Measurements from ENCODE around the gene SHISAL2A. TPM values are rescaled to one million over a fixed set of nuclear protein-coding genes. Genes with fewer than 3 reads are reported as not detected.

The SHISAL2A gene
- total and polyA plus RNA-seq, 8 donors: 0.48 to 1.6 (median 0.69) TPM; not detected in 1

- ATAC-seq (no peak), DNase-seq (no peak)
Observed at GRCh38 chr1:52590266-52590665, 42.7 kb upstream of the SHISAL2A start.

GRCh38 chr1:52592637-52593323, 40.2 kb upstream of the SHISAL2A start:
- Histone ChIP-seq H3K36me3 (no peaks in the 10 kb centered on the region), H3K4me3 (no peak overlapping the region), H3K27ac (no peak overlapping the region), H3K9me3 (no peaks in the 10 kb centered on the region), H3K27me3 (no peaks in the 10 kb centered on the region), H3K4me1 (no peaks in the 10 kb centered on the region)
- intact Hi-C loops (cut with DNase I): no loop called here
- no peak for TF ChIP-seq CTCF (IDR thresholded peaks at IDR 0.05)
- DNase-seq (no peak), ATAC-seq (no peak)

More at GRCh38 chr1:52590266-52590665, 42.7 kb upstream of the SHISAL2A start:
- Histone ChIP-seq H3K4me1 (no peaks in the 10 kb centered on the region), H3K27ac (no peak overlapping the region), H3K27me3 (no peaks in the 10 kb centered on the region), H3K36me3 (no peaks in the 10 kb centered on the region), H3K9me3 (no peaks in the 10 kb centered on the region), H3K4me3 (no peak overlapping the region)
- TF ChIP-seq CTCF (IDR thresholded peaks at IDR 0.05): no peak
- intact Hi-C loops (cut with DNase I): no loop called here

- H3K27me3 ChIP-seq: no peaks in the 10 kb centered on the region
- no peaks in the 10 kb centered on the region for H3K9me3 ChIP-seq
- intact Hi-C loops (cut with DNase I): no loop called here
- H3K36me3 ChIP-seq: no peaks in the 10 kb centered on the region
- DNase-seq (no peak), ATAC-seq (no peak)
- H3K4me1 ChIP-seq: no peaks in the 10 kb centered on the region
- no peak for TF ChIP-seq CTCF (IDR thresholded peaks at IDR 0.05)
- H3K27ac ChIP-seq: no peak overlapping the region
- no peak overlapping the region for H3K4me3 ChIP-seq
Observed at GRCh38 chr1:52593495-52593894, 39.5 kb upstream of the SHISAL2A start.

- no peaks in the 10 kb centered on the region for H3K4me1 ChIP-seq
- no peaks in the 10 kb centered on the region for H3K9me3 ChIP-seq
- H3K36me3 ChIP-seq: no peaks in the 10 kb centered on the region
- H3K27me3 ChIP-seq: no peaks in the 10 kb centered on the region
- no peak for TF ChIP-seq CTCF (IDR thresholded peaks at IDR 0.05)
- H3K27ac ChIP-seq: no peak overlapping the region
- H3K4me3 ChIP-seq: no peak overlapping the region
- DNase-seq (no peak), ATAC-seq (no peak)
- intact Hi-C loops (cut with DNase I): no loop called here
Observed at GRCh38 chr1:52595061-52595460, 37.9 kb upstream of the SHISAL2A start.

- TF ChIP-seq CTCF (IDR thresholded peaks at IDR 0.05): no peak
- H3K4me1 ChIP-seq: peaks cover 7 to 13% of the 10 kb centered on the region in 2 donors
- ATAC-seq (no peak), DNase-seq (no peak)
- intact Hi-C loops (cut with DNase I): no loop called here
- H3K27me3 ChIP-seq: no peaks in the 10 kb centered on the region
- no peaks in the 10 kb centered on the region for H3K9me3 ChIP-seq
- H3K36me3 ChIP-seq: no peaks in the 10 kb centered on the region
- H3K4me3 ChIP-seq: no peak overlapping the region
- H3K27ac ChIP-seq: no peak overlapping the region
Observed at GRCh38 chr1:52597912-52598311, 35.1 kb upstream of the SHISAL2A start.
